GM18505 (cell line): ENCODE results near the gene COPZ2.
A peak's percentile ranks its signal among the peaks of the same experiment; 100 is the strongest.
"Not testable (repeated sequence)": the region's sequence is repeated elsewhere in the genome, so short reads cannot be mapped to it uniquely, and the experiment has no call there.

Experiments
- ATAC-seq: cut with Tn5 transposase; IDR thresholded peaks from one replicate; pipeline ENCODE4 v1.9.1; 2021; ENCODE audit not compliant: unreplicated experiment
- POLR2A ChIP-seq: IDR thresholded peaks from 4 replicates; pipeline ENCODE4 v1.6.1; 2011; ENCODE audit warnings: borderline replicate concordance; ENCODE audit not compliant: insufficient read depth, insufficient read length; ENCODE audit errors: extremely low read depth

Gene COPZ2

GRCh38 chr17:48031966-48032365, 5.6 kb downstream of the COPZ2 start:
- no peak for ATAC-seq
- no peak for TF ChIP-seq POLR2A

DNA sequence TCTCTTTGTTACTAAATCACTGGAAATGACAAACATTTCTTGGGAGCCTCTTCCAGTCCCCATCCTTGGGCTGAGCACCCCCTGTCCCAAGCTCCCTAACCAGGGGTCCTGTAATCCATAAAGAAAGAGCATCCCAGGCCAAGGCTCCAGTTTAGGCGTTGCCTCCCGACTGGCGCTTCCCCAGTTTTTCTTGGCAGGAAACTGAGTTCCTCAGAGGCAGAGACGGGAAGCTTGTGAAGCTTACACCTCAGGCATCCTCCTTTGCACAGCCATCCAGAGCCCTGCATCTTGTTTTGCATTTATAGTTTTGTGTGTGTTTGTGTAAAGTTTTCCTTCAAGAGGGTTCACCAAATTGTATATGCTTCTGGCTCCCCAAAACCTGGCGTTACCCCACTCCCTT, 7.1 kb downstream of the COPZ2 start:
- ATAC-seq, result no peak
- TF ChIP-seq POLR2A, result no peak

- ATAC-seq, result no peak
- no peak for TF ChIP-seq POLR2A
Observed at GRCh38 chr17:48028736-48029135, 8.9 kb downstream of the COPZ2 start.

DNA sequence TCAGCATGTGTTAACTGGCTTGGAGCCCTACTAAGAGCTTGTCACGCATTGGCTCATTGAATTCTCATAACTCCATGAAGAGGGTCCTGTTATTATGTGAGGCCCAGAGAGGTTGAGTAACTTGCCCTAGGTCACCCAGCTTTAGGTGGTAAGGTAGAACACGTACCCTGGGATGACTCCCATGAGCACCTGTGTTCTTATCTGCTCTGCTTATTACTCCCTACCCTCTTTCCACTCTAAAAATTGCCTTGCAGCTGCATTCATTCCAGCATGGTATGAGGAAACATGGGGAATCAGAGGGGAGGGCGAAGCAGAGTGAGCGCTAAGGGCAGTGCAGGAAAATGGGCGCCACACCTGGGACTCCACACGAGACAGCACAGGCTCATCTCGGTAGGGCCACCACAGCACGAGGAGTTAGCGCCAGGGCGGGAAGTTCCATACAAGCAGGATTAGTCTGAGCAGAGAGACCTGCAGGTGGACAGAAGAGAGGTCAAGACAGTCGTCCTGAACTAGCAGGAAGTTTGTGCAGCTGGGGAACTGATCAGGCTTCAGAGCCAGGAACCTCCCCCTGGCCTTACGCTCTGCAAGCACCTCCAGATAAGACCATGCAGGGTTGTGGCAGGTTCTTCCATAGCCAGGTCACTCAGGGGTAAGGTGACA, 10.1 kb downstream of the COPZ2 start:
- TF ChIP-seq POLR2A, result no peak
- no peak for ATAC-seq

DNA sequence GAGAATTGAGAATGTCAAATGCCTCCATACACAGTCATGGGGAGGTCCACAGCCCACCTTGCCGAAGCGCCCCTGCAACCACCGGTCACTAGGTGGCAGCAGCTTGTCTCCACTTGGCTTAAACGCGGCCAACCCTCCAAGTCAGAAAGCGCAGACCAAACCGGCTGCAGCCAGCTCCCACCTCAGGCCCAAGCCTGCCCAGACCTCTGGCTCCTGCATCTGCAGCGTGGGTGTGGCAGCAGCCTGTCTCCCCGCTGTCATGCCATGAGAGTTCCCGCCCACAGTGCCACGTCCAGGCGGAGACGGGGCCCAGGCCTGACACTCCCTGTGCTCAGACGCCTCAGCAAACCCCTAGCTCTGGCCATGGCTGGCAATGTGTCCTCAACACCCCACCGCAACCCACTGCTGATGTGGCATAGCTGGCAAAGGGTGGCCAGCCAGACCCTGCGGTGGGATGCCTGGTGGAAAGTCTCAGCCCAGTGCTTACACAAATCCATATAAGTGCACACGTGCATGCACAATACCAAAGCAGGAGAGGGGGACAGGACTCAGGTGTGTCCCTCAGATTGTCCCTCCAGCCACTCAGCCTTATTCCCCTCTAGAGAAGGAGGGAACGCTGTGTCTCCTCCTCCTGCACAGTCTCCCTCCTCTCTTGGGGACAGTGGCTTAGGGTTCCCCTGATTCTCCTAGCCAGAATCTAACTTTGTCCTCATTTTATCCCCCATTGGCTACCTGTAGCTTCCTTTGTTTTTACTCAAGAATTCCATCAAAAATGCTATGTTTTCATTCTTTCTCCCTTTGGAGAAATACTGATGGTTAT, 10.9 kb downstream of the COPZ2 start:
- no peak for ATAC-seq
- no peak for TF ChIP-seq POLR2A

- TF ChIP-seq POLR2A, result no peak
- ATAC-seq, result no peak
Observed at GRCh38 chr17:48025904-48026501, 11.6 kb downstream of the COPZ2 start.

- ATAC-seq, result peak; percentile 89
- no peak for TF ChIP-seq POLR2A
Observed at GRCh38 chr17:48025040-48025903, 12.3 kb downstream of the COPZ2 start.

DNA sequence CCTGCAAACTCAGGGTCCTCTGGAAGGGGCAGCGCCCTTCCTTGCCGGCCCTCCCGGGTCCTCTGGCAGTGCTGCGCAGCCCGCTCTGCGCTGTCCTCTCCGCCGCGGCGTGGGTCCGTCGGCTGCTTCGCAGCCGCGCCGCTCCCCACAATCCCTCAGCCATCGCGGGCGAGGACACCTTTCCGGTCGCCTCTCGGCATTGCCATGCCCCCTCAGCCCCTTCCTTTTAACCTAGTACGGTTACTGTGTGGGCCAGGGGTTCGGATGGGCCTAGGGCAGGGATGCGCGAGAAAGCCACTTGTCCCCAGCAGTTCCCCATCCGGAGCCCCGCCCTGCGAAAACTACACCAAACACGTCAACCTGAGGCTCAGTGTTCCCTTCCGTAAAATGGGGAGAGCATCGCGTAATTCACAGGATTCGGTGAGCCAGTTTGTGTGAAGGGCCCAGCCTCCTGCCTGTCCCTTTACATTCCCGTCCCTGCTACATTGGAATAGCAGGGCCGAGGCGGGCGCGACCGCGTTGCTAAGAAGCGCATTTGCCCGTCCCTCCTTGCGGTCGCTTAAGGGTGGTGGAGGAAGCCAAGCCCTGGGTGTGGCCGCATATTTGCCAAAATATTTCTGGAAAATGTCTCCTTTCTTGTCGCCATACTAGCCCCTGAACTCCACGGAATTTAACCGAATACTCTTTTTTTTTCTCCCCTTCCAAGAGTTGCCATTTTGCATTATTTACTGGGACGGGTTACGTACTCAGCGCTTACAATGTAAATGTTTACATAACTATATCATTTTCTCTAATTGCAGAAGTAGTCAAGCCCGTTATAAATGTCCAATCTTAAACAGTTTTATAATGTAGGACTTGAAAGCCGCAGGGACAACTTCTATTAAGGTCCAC, 13.2 kb downstream of the COPZ2 start:
- TF ChIP-seq POLR2A, result no peak
- peak; percentile 4 for ATAC-seq

GRCh38 chr17:48023400-48024148, 14.0 kb downstream of the COPZ2 start:
- TF ChIP-seq POLR2A, result no peak
- ATAC-seq, result no peak

GRCh38 chr17:48022901-48023300, 14.7 kb downstream of the COPZ2 start:
- no peak for TF ChIP-seq POLR2A
- ATAC-seq, result no peak

GRCh38 chr17:48021934-48022333, 15.7 kb downstream of the COPZ2 start:
- TF ChIP-seq POLR2A, result no peak
- no peak for ATAC-seq

DNA sequence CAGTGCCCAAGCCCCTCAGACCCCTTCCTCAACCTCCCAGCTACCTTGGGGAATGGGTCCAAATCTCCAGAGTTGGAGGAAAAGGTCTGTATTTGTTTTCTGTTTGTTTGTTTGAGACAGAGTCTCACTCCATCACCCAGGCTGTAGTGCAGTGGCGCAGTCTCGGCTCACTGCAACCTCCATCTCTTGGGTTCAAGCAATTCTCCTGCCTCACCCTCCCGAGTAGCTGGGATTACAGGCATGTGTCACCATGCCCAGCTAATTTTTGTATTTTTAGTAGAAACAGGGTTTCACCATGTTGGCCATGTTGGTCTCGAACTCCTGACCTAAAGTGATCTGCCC, 19.8 kb downstream of the COPZ2 start:
- ATAC-seq, result not testable (repeated sequence)
